Measurements from ENCODE around the gene TAF11.
"Not testable (repeated sequence)": the region's sequence is repeated elsewhere in the genome, so short reads cannot be mapped to it uniquely, and the experiment has no call there.

TAF11 gene

DNA sequence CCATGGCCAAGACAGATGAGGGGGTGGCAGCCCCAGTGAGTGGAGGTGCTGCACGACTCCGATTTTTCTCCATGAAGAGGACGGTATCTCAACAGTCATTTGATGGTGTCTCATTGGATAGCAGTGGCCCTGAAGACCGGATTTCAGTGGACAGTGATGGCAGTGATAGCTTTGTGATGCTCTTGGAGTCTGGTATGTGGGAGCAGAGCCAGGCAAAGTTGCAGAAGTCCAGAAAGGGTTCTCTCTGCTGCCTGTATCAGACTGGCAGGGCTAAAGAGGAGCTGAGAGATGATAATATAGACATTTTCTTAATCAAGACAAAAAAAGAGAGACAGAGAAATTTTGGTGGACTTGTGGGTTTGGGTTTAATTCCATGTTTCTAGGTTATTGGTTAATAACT is 23.8 kb downstream of the TAF11 start:
- DNase-seq, result no peak

DNA sequence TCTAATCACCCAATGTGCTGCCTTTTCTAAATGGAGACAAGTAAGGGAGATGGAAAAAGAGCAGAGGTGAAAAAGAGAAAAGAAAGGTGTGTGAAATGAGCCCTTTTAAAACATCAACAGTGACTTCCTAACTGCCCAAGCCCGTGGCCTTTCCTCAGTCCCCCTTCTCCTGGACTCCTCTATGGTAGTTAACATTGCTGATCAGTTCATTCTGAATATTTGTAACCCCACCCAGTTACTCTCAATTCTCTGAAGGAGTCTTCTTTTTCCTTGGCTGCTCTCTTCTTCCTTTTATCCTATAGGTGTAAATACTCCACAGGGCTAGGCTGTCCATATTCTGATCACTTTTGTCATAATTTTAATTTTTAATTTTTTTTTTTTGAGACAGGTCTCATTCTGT is 27.1 kb downstream of the TAF11 start:
- no peak for DNase-seq

GRCh38 chr6:34859951-34860350 is 27.9 kb downstream of the TAF11 start:
- peak; percentile 65 for DNase-seq

- DNase-seq, result no peak
These were observed 29.2 kb downstream of the TAF11 start for GRCh38 chr6:34858681-34859080.

DNA sequence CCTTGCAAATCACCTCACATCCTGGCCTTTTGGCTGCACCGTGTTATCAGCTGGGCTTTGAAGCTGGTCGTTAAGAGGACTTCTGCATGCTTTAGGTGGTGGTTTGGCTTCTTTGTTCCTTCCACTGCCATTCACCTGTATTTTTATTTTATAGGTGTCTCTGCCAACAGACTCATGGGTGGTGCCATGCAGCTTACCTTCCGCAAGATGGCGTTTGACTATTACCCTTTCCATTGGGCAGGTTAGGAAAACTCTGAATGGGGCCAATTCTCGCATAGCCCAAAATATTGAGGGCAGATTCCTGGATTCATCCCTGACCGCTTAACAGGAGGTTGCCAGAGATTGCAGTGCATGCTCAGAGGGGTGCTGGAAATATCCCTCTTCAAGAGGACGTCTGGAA is 32.4 kb downstream of the TAF11 start:
- no peak for DNase-seq

GRCh38 chr6:34852406-34853085 is 35.3 kb downstream of the TAF11 start:
- no peak for DNase-seq

GRCh38 chr6:34851361-34851760 is 36.5 kb downstream of the TAF11 start:
- no peak for DNase-seq

DNA sequence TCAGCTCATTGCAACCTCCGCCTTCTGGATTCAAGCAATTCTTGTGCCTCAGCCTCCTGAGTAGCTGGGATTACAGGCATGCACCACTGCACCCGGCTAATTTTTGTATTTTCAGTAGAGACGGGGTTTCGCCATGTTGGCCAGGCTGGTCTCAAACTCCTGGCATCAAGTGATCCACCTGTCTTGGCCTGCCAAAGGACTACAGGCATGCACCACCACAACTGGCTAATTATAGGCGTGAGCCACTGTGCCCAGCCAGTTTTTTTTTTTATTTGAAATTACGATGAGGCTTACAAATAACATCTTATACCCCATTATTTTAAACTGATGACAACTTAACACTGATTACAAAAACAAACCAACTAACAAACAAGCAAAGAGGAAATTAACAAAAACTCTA is 38.8 kb downstream of the TAF11 start:
- not testable (repeated sequence) for DNase-seq

DNA sequence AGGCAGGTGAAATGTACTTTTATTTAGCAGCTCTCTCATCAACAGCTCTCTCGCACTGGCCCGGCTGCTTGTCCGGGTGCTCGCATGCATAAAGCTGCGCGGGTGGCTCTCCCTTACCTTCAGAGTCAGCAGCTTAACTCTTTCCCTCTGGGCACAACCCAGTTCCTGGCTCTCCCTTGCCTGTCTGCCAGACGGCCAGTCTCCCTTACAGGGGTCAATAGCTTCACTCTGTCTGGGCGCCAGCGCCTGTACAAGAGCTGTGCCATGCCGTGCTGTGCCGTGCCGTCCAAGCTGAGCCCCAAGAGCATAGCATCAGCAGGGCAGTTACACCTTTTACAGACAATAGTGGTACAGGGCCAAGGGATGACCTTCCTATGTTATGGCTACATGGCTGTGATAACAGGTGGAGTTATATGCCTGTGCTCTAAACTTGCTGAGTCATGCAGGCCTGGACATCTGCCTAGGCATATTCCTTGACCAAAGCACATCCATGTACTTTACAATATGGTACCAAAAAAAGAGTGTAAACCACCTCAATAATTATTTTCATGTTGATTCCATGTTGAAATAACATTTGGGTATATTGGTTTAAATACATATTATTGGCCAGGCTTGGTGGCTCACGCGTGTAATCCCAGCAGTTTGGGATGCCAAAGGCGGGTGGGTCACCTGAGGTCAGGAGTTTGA is 48.0 kb downstream of the TAF11 start:
- no peak for DNase-seq

- no peak for DNase-seq
These were observed 50.3 kb downstream of the TAF11 start for GRCh38 chr6:34837528-34837927.

DNA sequence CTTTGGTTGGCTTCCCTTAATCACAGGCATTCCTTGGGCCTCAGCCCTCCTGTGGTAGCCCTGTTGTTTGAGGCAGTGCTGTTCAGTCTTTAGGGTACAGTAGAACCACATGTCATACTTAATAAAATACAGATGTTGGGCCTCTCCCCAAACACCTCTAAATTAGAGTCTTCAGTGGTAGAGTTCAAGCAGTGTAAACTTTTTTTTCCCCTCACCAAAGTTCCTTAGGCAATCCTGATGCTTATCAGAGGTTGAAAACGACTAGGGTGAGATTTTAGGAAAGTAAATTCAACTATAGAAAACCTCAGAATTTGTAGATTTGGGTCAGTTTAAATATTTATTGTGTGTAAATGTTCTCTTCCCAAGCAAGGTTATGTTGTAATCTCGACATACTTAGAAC is 51.4 kb downstream of the TAF11 start:
- DNase-seq, result no peak

- peak; percentile 47 for DNase-seq
These were observed 51.8 kb downstream of the TAF11 start for GRCh38 chr6:34836008-34836407.

GRCh38 chr6:34834789-34835518 is 52.9 kb downstream of the TAF11 start:
- DNase-seq, result peak; percentile 46

- no peak for DNase-seq
These were observed 54.9 kb downstream of the TAF11 start for GRCh38 chr6:34832942-34833341.

DNA sequence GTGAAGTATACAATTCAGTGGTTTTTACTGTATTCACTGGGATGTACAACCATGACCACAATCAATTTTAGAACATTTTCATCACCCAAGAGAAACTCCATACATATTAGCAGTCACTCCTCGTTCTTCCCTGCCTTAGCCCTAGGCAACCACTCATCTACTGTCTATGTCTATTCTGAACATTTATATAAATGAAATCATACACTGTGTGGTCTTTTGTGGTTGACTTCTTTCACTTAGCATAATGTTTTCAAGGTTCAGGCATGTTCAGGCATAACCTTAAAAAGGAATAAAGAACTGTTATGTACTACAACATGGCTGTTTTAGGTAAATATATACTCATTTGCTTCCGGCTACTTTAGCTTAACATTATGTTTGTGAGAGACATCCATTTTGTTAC is 58.7 kb downstream of the TAF11 start:
- no peak for DNase-seq

Measured in hematopoietic multipotent progenitor cell treated with erythropoietin and hydrocortisone succinate and interleukin-3 and kit ligand, for 6 days (in vitro differentiated cells).